SU-DHL-6 (cell line): ENCODE data around the gene RWDD1.

Source experiments
- H2AFZ ChIP-seq: fragments of 200-600 bp; sonication (generic); 2 replicates; pipeline ENCODE4 v1.6.1; 2014; ENCODE audit warnings: low read depth, mild to moderate bottlenecking, moderate library complexity, mixed read lengths, antibody characterized with exemption, low read length; ENCODE audit not compliant: severe bottlenecking
- H3F3A ChIP-seq: fragments of 200-600 bp; shearing (Covaris generic); 2 replicates; pipeline ENCODE4 v1.6.0; 2016; ENCODE audit warnings: antibody characterized with exemption, mild to moderate bottlenecking; ENCODE audit not compliant: insufficient read depth
- H3K27ac ChIP-seq: fragments of 200-600 bp; sonication (generic); 2 replicates; pipeline ENCODE4 v1.5.1; 2016; ENCODE audit warnings: low read depth, mild to moderate bottlenecking, low read length, moderate library complexity, mixed read lengths
- H3K27me3 ChIP-seq: fragments of 200-600 bp; sonication (generic), shearing (Covaris generic); 2 replicates; pipeline ENCODE4 v1.6.0; 2014; ENCODE audit warnings: mild to moderate bottlenecking, low read length
- H3K36me3 ChIP-seq: fragments of 200-600 bp; sonication (generic); 2 replicates; pipeline ENCODE4 v1.6.1; 2014; ENCODE audit warnings: mild to moderate bottlenecking, low read length, mixed read lengths
- H3K4me2 ChIP-seq: fragments of 300-600, 200-600 bp; shearing (Covaris generic), sonication (generic); 2 replicates; pipeline ENCODE4 v1.6.0; 2014; ENCODE audit warnings: low read length, low read depth, mild to moderate bottlenecking; ENCODE audit not compliant: poor library complexity, severe bottlenecking
- H3K4me3 ChIP-seq: fragments of 200-600 bp; sonication (generic); 2 replicates; pipeline ENCODE4 v1.5.1; 2014; ENCODE audit warnings: antibody characterized with exemption, low read length, mild to moderate bottlenecking, mixed read lengths; ENCODE audit not compliant: insufficient read depth, poor library complexity, severe bottlenecking
- H3K79me2 ChIP-seq: fragments of 200-600 bp; sonication (generic); 2 replicates; pipeline ENCODE4 v1.6.1; 2014; ENCODE audit warnings: mild to moderate bottlenecking, low read length, moderate library complexity; ENCODE audit not compliant: insufficient read depth
- H3K9ac ChIP-seq: fragments of 200-600 bp; sonication (generic); 2 replicates; pipeline ENCODE4 v1.7.0; 2014; ENCODE audit warnings: mild to moderate bottlenecking, low read length
- H3K9me2 ChIP-seq: fragments of 200-600 bp; sonication (generic); replicated peaks from 2 replicates; pipeline ENCODE4 v1.6.1; 2014; ENCODE audit warnings: low read length; ENCODE audit not compliant: insufficient read depth
- H3K9me3 ChIP-seq: fragments of 200-600 bp; sonication (generic); 2 replicates; pipeline ENCODE4 v1.6.1; 2014; ENCODE audit warnings: low read length, mixed read lengths; ENCODE audit not compliant: insufficient read depth
- H4K20me1 ChIP-seq: fragments of 200-600 bp; sonication (generic); 2 replicates; pipeline ENCODE4 v1.6.1; 2014; ENCODE audit warnings: low read depth, mild to moderate bottlenecking, antibody characterized with exemption, low read length, moderate library complexity, mixed read lengths
- CTCF ChIP-seq: fragments of 200-600 bp; sonication (generic); IDR thresholded peaks from one replicate; pipeline ENCODE4 v1.5.1; 2017; ENCODE audit warnings: antibody characterized with exemption, mild to moderate bottlenecking, low read length, moderate library complexity; ENCODE audit not compliant: insufficient read depth, poor library complexity, severe bottlenecking
- EZH2phosphoT487 ChIP-seq: fragments of 200-600 bp; sonication (generic), shearing (Covaris generic); conservative IDR thresholded peaks from 2 replicates; pipeline ENCODE4 v1.6.1; 2018; ENCODE audit warnings: mild to moderate bottlenecking, antibody characterized with exemption, low read length, moderate library complexity, mixed read lengths

RWDD1 gene, protein sequence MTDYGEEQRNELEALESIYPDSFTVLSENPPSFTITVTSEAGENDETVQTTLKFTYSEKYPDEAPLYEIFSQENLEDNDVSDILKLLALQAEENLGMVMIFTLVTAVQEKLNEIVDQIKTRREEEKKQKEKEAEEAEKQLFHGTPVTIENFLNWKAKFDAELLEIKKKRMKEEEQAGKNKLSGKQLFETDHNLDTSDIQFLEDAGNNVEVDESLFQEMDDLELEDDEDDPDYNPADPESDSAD

GRCh38 chr6:116570856-116571682 is at the start of gene RWDD1:
Gene RWDD1 (plus strand): TSS chr6:116571504. CDS start chr6:116571583, 79 bp downstream.
- peaks cover 4% of the 10 kb centered on the region; the same call in 1 of the 2 replicates for H3F3A ChIP-seq
- H3K4me3 ChIP-seq, result peak within 1 kb of the TSS; percentile 82
- no peaks in the 10 kb centered on the region for H4K20me1 ChIP-seq
- H3K9ac ChIP-seq, result peak within 1 kb of the TSS; percentile 75
- H3K27me3 ChIP-seq, result no peaks in the 10 kb centered on the region
- peak within 1 kb of the TSS; percentile 67 for H2AFZ ChIP-seq
- TF ChIP-seq EZH2phosphoT487 (no peak), CTCF (no peak)
- peak within 1 kb of the TSS; percentile 87 for H3K4me2 ChIP-seq
- H3K27ac ChIP-seq, result peak within 1 kb of the TSS; percentile 78
- H3K9me2 ChIP-seq, result no peaks in the 10 kb centered on the region
- no peaks in the 10 kb centered on the region for H3K9me3 ChIP-seq
- H3K79me2 ChIP-seq, result peaks cover 40% of the 10 kb centered on the region
- no peaks in the 10 kb centered on the region; the same call in 1 of the 2 replicates for H3K36me3 ChIP-seq

GRCh38 chr6:116522896-116523295 is 48.4 kb upstream of the RWDD1 start:
- H3K9me3 ChIP-seq, result no peaks in the 10 kb centered on the region
- no peaks in the 10 kb centered on the region for H3K9me2 ChIP-seq
- H3K27me3 ChIP-seq, result no peaks in the 10 kb centered on the region
- no peaks in the 10 kb centered on the region for H4K20me1 ChIP-seq
- H3K9ac ChIP-seq, result no peak overlapping the region
- no peak overlapping the region for H2AFZ ChIP-seq
- TF ChIP-seq CTCF, result no peak
- no peak for TF ChIP-seq EZH2phosphoT487
- H3K4me2 ChIP-seq, result no peak overlapping the region
- H3K36me3 ChIP-seq, result no peaks in the 10 kb centered on the region
- H3K4me3 ChIP-seq, result no peak overlapping the region
- no peak overlapping the region for H3K27ac ChIP-seq
- H3K79me2 ChIP-seq, result no peaks in the 10 kb centered on the region
- H3F3A ChIP-seq, result no peaks in the 10 kb centered on the region

- H3K4me2 ChIP-seq, result no peak overlapping the region
- no peaks in the 10 kb centered on the region for H3K9me2 ChIP-seq
- H3K36me3 ChIP-seq, result no peaks in the 10 kb centered on the region
- H3K79me2 ChIP-seq, result no peaks in the 10 kb centered on the region
- H3K4me3 ChIP-seq, result no peak overlapping the region
- H3K27ac ChIP-seq, result no peak overlapping the region
- no peaks in the 10 kb centered on the region for H3K27me3 ChIP-seq
- H3K9me3 ChIP-seq, result no peaks in the 10 kb centered on the region
- no peaks in the 10 kb centered on the region for H4K20me1 ChIP-seq
- no peak overlapping the region for H2AFZ ChIP-seq
- TF ChIP-seq EZH2phosphoT487 (no peak), CTCF (no peak)
- no peak overlapping the region for H3K9ac ChIP-seq
- no peaks in the 10 kb centered on the region for H3F3A ChIP-seq
Measured at GRCh38 chr6:116524236-116524635, 47.1 kb upstream of the RWDD1 start.
